ENCODE data around the gene SIRPB2. TPM values are rescaled to one million over a fixed set of nuclear protein-coding genes. Genes with fewer than 3 reads are reported as not detected.

Gene SIRPB2
- total RNA-seq, 4 donors from 2014 or later = 0.94 to 6.2 (median 1.5) TPM

GRCh38 chr20:1465470-1466210 is 25.6 kb downstream of the SIRPB2 start:
- DNase-seq = no peak
- in situ Hi-C loops (cut with MboI; ENCODE audit: low sequenced_read_pairs in 4 of 4) = loop anchor here (25.0 kb wide), 2 partner anchors 328 to 353 kb away; partner anchors contain the start of gene PSMF1 (in 1 of the 4)
- Histone ChIP-seq H3K27ac (peak overlapping the region; percentile 92 to 98 (median 95)), H3K36me3 (peaks cover 0 to 23% of the 10 kb centered on the region in 2 donors), H3K4me3 (peak overlapping the region; percentile 84 to 98 (median 96)), H3K4me1 (peaks cover 25 to 39% of the 10 kb centered on the region in 2 donors), H3K9me3 (no peaks in the 10 kb centered on the region), H3K27me3 (no peaks in the 10 kb centered on the region)
- TF ChIP-seq POLR2A (IDR thresholded peaks at IDR 0.05) = no peak
- TF ChIP-seq CTCF (IDR thresholded peaks at IDR 0.05 in 4 of 5, conservative IDR thresholded peaks at IDR 0.05 in 1 of 5) = no peak
- no peak for ATAC-seq
- intact Hi-C loops (cut with DNase I; ENCODE audit: low total_unique reads) = loop anchor here (1.0 to 10.0 kb wide), 9 partner anchors 72 to 1005 kb away; partner anchors contain the start of genes FAM110A, FKBP1A, PSMF1 and SNRPB

- H3K4me1 ChIP-seq = peaks cover 25 to 33% of the 10 kb centered on the region in 2 donors
- intact Hi-C loops (cut with DNase I; ENCODE audit: low total_unique reads) = loop anchor here (2.0 to 10.0 kb wide), 2 partner anchors 339 to 629 kb away; partner anchors contain the start of gene FAM110A
- DNase-seq (no peak), ATAC-seq (no peak)
- H3K27me3 ChIP-seq = no peaks in the 10 kb centered on the region
- H3K9me3 ChIP-seq = no peaks in the 10 kb centered on the region
- H3K36me3 ChIP-seq = peaks cover 0 to 39% of the 10 kb centered on the region in 2 donors
- no peak for TF ChIP-seq POLR2A (IDR thresholded peaks at IDR 0.05)
- no peak overlapping the region for H3K27ac ChIP-seq
- H3K4me3 ChIP-seq = no peak overlapping the region
- in situ Hi-C loops (cut with MboI; ENCODE audit: low sequenced_read_pairs in 4 of 4) = loop anchor here (25.0 kb wide), 2 partner anchors 327 to 352 kb away; partner anchors contain the start of gene PSMF1 (in 1 of the 4)
Measured at GRCh38 chr20:1463971-1464570, 27.1 kb downstream of the SIRPB2 start.

GRCh38 chr20:1462834-1463233 is 28.4 kb downstream of the SIRPB2 start:
- ATAC-seq (no peak), DNase-seq (no peak)
- Histone ChIP-seq H3K27me3 (no peaks in the 10 kb centered on the region), H3K36me3 (peaks cover 1 to 50% of the 10 kb centered on the region in 2 donors), H3K4me1 (peaks cover 25 to 33% of the 10 kb centered on the region in 2 donors), H3K4me3 (no peak overlapping the region), H3K9me3 (no peaks in the 10 kb centered on the region), H3K27ac (no peak overlapping the region)
- in situ Hi-C loops (cut with MboI; ENCODE audit: low sequenced_read_pairs in 4 of 4) = loop anchor here (25.0 kb wide), 2 partner anchors 326 to 351 kb away; partner anchors contain the start of gene PSMF1 (in 1 of the 4)
- TF ChIP-seq CTCF (IDR thresholded peaks at IDR 0.05 in 4 of 5, conservative IDR thresholded peaks at IDR 0.05 in 1 of 5) = no peak
- no peak for TF ChIP-seq POLR2A (IDR thresholded peaks at IDR 0.05)
- intact Hi-C loops (cut with DNase I; ENCODE audit: low total_unique reads) = loop anchor here (10.0 kb wide), 1 partner anchor 628 kb away; the partner anchor contains the start of gene FAM110A

GRCh38 chr20:1462001-1462400 is 29.2 kb downstream of the SIRPB2 start:
- no peaks in the 10 kb centered on the region for H3K27me3 ChIP-seq
- ATAC-seq = no peak
- no peaks in the 10 kb centered on the region for H3K9me3 ChIP-seq
- in situ Hi-C loops (cut with MboI; ENCODE audit: low sequenced_read_pairs in 4 of 4) (loop anchor here (25.0 kb wide), 2 partner anchors 325 to 350 kb away; partner anchors contain the start of gene PSMF1 (in 1 of the 4)), intact Hi-C loops (cut with DNase I; ENCODE audit: low total_unique reads) (loop anchor here (10.0 kb wide), 1 partner anchor 627 kb away; the partner anchor contains the start of gene FAM110A)
- peaks cover 25 to 28% of the 10 kb centered on the region in 2 donors for H3K4me1 ChIP-seq
- DNase-seq = no peak
- no peak for TF ChIP-seq CTCF (IDR thresholded peaks at IDR 0.05 in 4 of 5, conservative IDR thresholded peaks at IDR 0.05 in 1 of 5)
- TF ChIP-seq POLR2A (IDR thresholded peaks at IDR 0.05) = no peak
- H3K4me3 ChIP-seq = no peak overlapping the region
- H3K36me3 ChIP-seq = peaks cover 5 to 58% of the 10 kb centered on the region in 2 donors
- no peak overlapping the region for H3K27ac ChIP-seq
